SK-N-SH (cell line): ENCODE data around the gene ZNF407.

Source experiments
- CTCF ChIP-seq: fragments of 200-600 bp; sonication (generic); IDR thresholded peaks from 2 replicates; pipeline ENCODE4 v1.6.1; 2017; ENCODE audit warnings: antibody characterized with exemption, mild to moderate bottlenecking, moderate library complexity
- ELF1 ChIP-seq: IDR thresholded peaks from 2 replicates; pipeline ENCODE4 v1.4.0; 2012
- EP300 ChIP-seq, 2 experiments: IDR thresholded peaks; 2 replicates each; pipeline versions ENCODE4 v1.4.0 to v1.6.1; 2012; ENCODE audit warnings: borderline replicate concordance in 1 of 2, low read depth in 1 of 2, low read length in 1 of 2
- FOSL2 ChIP-seq: IDR thresholded peaks from 2 replicates; pipeline ENCODE4 v1.4.0; 2012; ENCODE audit warnings: low read depth, mild to moderate bottlenecking, moderate library complexity, borderline replicate concordance
- FOXM1 ChIP-seq: IDR thresholded peaks from 2 replicates; pipeline ENCODE4 v1.4.0; 2012; ENCODE audit warnings: low read depth, mild to moderate bottlenecking
- IRF3 ChIP-seq: fragments of 150-350 bp; IDR thresholded peaks from 2 replicates; pipeline ENCODE4 v1.6.1; 2016; ENCODE audit warnings: mild to moderate bottlenecking, low read depth, low read length
- NFIC ChIP-seq: IDR thresholded peaks from 2 replicates; pipeline ENCODE4 v1.4.0; 2012; ENCODE audit warnings: borderline replicate concordance
- NRF1 ChIP-seq: IDR thresholded peaks from 2 replicates; pipeline ENCODE4 v1.6.1; 2012; ENCODE audit warnings: low read depth, mild to moderate bottlenecking, low read length
- POLR2AphosphoS5 ChIP-seq: IDR thresholded peaks from 2 replicates; pipeline ENCODE4 v1.6.1; 2012; ENCODE audit warnings: low read depth, low read length
- RFX5 ChIP-seq: IDR thresholded peaks from 2 replicates; pipeline ENCODE4 v1.6.1; 2012; ENCODE audit warnings: mild to moderate bottlenecking, improper control_type of control experiment, low read length
- TEAD4 ChIP-seq: IDR thresholded peaks from 2 replicates; pipeline ENCODE4 v1.4.0; 2012; ENCODE audit warnings: mild to moderate bottlenecking, borderline replicate concordance; ENCODE audit not compliant: insufficient read depth
- TF ChIP-seq, protein P1 (sequence below): IDR thresholded peaks from 2 replicates; pipeline ENCODE4 v1.6.1; 2012; ENCODE audit warnings: mild to moderate bottlenecking, low read depth, low read length, moderate library complexity
- TF ChIP-seq, protein P2 (sequence below): IDR thresholded peaks from 2 replicates; pipeline ENCODE4 v1.4.0; 2012; ENCODE audit warnings: low read depth
- TF ChIP-seq, protein P3 (sequence below): fragments of 150-350 bp; IDR thresholded peaks from 2 replicates; pipeline ENCODE4 v1.6.1; 2017; ENCODE audit warnings: antibody characterized with exemption, low read length, low read depth, borderline replicate concordance

- TF ChIP-seq POLR2AphosphoS5 (no peak), CTCF (no peak), NFIC (no peak), RFX5 (no peak), EP300 (IDR thresholded peaks at IDR 0.05; ENCODE audit: borderline replicate concordance in 1 of 2, low read depth in 1 of 2, low read length in 1 of 2) (no peak), NRF1 (no peak), ELF1 (no peak), FOXM1 (no peak), FOSL2 (no peak), IRF3 (no peak), TEAD4 (no peak)
- TF ChIP-seq, protein P1, sequence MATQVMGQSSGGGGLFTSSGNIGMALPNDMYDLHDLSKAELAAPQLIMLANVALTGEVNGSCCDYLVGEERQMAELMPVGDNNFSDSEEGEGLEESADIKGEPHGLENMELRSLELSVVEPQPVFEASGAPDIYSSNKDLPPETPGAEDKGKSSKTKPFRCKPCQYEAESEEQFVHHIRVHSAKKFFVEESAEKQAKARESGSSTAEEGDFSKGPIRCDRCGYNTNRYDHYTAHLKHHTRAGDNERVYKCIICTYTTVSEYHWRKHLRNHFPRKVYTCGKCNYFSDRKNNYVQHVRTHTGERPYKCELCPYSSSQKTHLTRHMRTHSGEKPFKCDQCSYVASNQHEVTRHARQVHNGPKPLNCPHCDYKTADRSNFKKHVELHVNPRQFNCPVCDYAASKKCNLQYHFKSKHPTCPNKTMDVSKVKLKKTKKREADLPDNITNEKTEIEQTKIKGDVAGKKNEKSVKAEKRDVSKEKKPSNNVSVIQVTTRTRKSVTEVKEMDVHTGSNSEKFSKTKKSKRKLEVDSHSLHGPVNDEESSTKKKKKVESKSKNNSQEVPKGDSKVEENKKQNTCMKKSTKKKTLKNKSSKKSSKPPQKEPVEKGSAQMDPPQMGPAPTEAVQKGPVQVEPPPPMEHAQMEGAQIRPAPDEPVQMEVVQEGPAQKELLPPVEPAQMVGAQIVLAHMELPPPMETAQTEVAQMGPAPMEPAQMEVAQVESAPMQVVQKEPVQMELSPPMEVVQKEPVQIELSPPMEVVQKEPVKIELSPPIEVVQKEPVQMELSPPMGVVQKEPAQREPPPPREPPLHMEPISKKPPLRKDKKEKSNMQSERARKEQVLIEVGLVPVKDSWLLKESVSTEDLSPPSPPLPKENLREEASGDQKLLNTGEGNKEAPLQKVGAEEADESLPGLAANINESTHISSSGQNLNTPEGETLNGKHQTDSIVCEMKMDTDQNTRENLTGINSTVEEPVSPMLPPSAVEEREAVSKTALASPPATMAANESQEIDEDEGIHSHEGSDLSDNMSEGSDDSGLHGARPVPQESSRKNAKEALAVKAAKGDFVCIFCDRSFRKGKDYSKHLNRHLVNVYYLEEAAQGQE, result no peak
- TF ChIP-seq, protein P2, sequence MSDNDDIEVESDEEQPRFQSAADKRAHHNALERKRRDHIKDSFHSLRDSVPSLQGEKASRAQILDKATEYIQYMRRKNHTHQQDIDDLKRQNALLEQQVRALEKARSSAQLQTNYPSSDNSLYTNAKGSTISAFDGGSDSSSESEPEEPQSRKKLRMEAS, result no peak
- TF ChIP-seq, protein P3, sequence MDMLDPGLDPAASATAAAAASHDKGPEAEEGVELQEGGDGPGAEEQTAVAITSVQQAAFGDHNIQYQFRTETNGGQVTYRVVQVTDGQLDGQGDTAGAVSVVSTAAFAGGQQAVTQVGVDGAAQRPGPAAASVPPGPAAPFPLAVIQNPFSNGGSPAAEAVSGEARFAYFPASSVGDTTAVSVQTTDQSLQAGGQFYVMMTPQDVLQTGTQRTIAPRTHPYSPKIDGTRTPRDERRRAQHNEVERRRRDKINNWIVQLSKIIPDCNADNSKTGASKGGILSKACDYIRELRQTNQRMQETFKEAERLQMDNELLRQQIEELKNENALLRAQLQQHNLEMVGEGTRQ, result no peak
These were observed 11.9 kb downstream of the ZNF407 start for GRCh38 chr18:74609535-74609934.
